GM19239 (cell line): ENCODE measurements around the gene HHIPL2.
"Not testable (repeated sequence)": the region's sequence is repeated elsewhere in the genome, so short reads cannot be mapped to it uniquely, and the experiment has no call there.

Source experiments
- DNase-seq: peaks from one replicate; pipeline ENCODE4 v3.0.0; 2011; ENCODE audit warnings: low spot score; ENCODE audit not compliant: insufficient read length
- FAIRE-seq: peaks from 2 replicates; lab custom pipeline; 2011; peaks lifted over from hg19 to GRCh38; lab: Jason Lieb, UNC

Gene HHIPL2

DNA sequence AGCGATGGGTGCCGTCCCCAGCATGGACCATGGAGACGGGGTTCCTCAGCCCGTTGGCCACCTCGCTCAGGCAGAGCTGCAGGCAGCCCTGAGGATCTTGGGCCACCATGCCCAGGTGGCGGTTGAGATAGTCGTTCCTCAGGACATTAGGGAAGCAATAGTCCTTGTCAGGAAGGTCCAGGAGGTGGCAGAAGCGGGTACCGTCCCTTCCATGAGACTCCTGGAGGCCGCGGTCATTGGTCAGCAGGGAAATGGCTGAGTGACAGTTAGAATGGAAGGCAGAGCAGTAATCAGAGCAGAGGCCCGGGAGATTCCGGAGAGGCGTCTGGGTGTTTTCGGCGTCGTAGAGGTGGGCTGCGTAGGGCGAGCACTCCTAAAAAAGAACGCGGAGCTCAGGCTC lies 4.1 kb downstream of the HHIPL2 start:
- FAIRE-seq: no peak
- no peak for DNase-seq

DNA sequence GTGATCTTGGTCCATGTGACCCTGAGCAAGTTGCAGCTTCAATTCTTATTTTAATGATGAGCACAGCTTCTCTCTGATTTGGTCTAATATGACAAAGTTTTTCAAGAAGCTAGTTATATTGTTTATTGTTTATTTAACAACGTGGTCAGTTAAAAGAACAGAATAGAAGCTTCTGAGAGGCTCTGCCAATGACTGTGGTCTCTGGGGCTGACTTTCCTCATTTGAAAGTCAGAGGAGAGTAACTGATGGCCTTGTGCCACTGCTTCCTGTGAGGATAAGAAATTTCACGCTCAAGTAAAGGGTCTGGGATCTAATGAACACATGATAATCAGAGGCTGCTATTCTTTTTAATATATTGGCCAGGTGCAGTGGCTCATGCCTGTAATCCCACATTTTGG lies 7.3 kb downstream of the HHIPL2 start:
- FAIRE-seq (no peak), DNase-seq (no peak)

GRCh38 chr1:222539951-222540597 lies 7.8 kb downstream of the HHIPL2 start:
- no peak for DNase-seq
- FAIRE-seq: no peak

- FAIRE-seq (no peak), DNase-seq (no peak)
These were observed 12.4 kb downstream of the HHIPL2 start for GRCh38 chr1:222535455-222535854.

GRCh38 chr1:222530852-222531251 lies 17.1 kb downstream of the HHIPL2 start:
- no peak for DNase-seq
- no peak for FAIRE-seq

- FAIRE-seq (no peak), DNase-seq (no peak)
These were observed 18.0 kb downstream of the HHIPL2 start for GRCh38 chr1:222529916-222530315.

DNA sequence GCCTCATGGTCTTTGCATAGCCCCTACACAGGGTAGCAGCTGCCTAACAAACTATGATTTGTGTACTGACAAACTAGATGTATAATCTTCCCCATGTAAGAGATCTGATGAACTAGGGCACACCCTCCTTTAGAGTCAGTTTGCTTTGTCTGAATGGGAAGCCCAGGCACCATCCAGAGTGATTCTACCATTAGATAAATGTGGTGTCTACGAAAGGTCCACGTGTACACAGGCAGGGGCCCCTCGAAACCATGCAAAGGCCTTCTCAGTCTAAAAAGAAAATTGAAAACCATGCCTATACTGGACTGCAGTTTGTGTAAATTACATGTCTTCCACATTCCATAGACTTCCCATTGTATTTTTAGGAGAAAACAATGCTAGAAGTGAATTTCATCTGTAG lies 18.7 kb downstream of the HHIPL2 start:
- FAIRE-seq (no peak), DNase-seq (no peak)

DNA sequence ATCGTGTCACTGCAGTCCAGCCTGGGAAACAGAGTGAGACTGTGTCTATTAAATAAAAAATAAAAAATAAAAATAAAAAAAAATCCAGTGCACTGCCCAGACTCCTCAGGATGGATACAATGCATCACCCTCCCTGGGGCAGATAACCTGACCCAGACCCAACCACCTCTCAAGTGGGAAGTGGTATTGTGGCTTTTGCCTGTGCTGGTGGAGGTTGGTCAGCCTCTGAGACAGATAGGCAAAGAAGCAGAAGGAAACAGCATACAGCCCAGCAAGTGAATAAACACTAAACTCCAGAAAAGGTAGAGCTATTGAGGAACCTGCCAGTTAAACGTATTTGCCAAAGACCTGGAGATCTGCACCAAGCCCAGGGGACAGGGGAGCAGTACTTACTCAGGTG lies 22.0 kb downstream of the HHIPL2 start:
- FAIRE-seq: no peak

GRCh38 chr1:222523852-222524251 lies 24.1 kb downstream of the HHIPL2 start:
- DNase-seq (no peak), FAIRE-seq (no peak)

More for the DNA sequence above, 22.0 kb downstream of the HHIPL2 start:
- no peak for DNase-seq

DNA sequence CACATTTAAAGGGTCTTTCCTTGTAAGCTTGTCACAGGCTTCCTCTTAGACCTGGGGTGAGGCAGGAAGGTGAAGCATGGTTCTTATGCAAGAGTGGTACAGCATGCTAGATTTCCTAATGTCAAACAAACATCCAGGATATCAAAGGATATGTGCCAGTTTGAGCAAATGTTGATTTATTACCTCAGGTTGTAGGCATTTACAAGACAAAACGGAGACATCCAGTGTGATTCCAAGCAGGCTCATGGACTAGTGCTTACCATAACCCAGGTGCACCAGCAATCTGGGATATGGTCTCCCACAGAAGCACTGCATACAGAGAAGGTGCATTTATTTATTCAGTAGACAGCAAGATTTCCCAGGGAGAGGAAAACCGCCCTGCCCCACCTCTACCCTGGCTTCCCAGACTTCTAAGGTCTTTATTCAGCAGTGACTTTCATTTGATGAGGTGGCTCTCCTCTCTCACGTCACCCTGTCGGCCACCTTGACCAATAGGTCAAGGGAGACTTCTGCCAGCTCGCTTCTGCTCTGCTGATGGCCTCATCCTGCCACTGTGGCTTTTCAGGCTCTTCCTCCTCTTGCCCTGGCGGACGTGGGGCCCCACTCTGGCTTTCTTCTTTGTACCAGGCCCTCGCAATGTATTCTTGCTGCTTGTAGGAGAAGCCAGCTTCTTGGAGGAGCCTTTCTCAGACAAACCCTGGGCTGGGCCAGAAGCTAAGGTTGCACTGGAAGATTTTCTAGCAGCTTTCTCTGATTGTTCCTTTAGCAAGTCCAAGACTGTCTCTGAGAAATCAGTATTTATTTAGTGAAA lies 25.6 kb downstream of the HHIPL2 start:
- FAIRE-seq: no peak

DNA sequence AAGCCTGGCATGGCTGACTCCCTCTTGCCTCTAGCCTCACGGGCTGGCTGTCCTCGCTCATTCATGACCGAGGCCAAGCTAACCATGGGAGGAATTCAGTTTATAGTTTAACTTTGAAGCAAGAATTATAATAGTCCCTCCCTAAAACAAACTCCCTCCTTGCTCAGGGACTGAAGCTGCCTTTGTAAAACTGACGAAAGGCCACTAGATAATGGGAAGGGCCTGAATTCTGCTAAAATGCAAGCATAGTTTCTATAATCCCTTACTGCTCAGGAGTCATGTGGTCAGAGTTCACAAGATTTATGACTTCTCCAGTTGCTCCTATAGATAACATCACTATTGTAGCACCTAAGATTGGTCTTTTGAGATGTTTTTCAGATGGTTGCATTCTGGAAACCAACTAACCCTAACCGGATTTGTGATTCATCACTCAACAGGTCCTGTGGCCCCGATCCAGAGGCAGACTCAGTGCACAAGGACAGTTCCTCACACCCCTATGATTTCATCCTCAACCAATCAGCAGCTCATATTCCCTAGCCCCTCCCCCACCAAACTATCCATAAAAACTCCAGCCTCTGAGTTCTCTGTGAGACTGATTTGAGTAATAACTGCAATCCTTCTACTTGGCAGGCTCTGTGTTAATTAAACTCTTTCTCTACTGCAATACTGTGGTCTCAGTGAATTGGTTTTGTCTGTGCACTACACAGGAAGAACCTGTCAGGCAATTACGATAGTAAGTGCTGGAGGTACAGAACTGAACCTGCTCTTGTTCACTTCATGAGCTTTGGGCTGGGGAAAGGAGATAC lies 26.4 kb downstream of the HHIPL2 start:
- FAIRE-seq: no peak
- no peak for DNase-seq

More for the DNA sequence above, 25.6 kb downstream of the HHIPL2 start:
- DNase-seq: no peak

- not testable (repeated sequence) for FAIRE-seq, DNase-seq
These were observed 58.4 kb downstream of the HHIPL2 start for GRCh38 chr1:222489496-222489895.

- DNase-seq, FAIRE-seq: not testable (repeated sequence)
These were observed 60.1 kb downstream of the HHIPL2 start for GRCh38 chr1:222487774-222488173.

GRCh38 chr1:222484005-222484404 lies 63.9 kb downstream of the HHIPL2 start:
- FAIRE-seq, DNase-seq: not testable (repeated sequence)

DNA sequence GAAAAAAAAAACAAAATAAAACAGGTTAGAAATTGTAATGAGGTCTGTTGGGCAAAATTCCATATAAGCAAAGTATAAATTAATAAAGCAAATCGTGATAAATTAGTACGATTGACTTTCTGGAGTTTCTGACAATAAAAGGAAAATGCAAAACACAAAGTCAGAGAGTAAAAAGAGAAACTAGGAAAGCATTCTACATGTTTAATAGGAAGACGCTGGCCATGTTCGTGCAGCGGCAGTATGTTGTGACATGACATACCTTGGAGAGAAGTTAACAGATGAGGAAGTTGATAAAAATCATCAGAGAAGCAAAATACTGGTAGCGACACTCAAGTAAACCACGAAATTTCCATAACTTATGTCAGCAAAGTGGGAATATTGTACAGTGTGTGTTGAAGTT lies 68.3 kb downstream of the HHIPL2 start:
- not testable (repeated sequence) for DNase-seq, FAIRE-seq

DNA sequence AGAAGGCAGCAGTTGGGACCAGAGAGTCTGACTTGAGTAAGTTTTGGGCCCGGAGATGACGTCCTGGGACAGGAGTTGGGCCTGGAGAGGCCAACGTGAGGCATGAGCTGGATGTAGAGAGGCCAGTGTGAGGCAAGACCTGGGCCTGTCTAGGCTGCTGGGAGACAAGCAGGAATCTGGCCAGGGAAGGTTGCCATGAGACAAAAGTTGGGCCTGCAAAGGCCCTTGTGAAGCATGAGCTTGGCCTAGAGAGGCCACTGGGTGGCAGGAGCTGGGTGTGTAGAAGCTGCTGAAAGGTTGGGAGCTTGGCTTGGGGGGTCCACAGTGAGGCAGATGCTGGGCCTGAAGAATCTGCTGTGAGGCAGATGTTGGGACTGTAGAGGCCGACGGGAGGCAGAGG lies 71.5 kb downstream of the HHIPL2 start:
- not testable (repeated sequence) for DNase-seq, FAIRE-seq

DNA sequence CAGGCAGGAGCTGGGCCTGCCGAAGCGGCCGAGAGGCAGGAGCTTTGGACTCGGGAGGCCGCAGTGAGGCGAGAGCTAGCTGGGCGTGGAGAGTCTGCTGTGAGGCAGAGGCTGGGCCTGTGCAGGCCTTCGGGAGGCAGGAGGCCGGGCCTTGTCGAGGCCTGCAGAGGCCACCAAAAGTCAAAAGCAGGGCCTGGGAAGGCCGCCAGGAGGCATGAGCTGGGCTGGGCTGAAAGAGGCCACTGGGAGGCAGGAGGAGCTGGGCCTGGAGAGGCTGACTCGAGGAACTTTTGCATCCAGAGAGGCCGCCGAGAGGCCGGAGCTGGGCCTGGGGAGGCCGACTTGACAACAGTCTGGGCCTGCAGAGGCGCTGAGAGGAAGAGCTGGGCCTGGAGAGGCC lies 74.2 kb downstream of the HHIPL2 start:
- not testable (repeated sequence) for FAIRE-seq, DNase-seq

GRCh38 chr1:222472776-222473540 lies 74.9 kb downstream of the HHIPL2 start:
- FAIRE-seq, DNase-seq: not testable (repeated sequence)
